Fibroblast of lung (primary cell): ENCODE measurements around the gene AKT2. TPM values are rescaled to one million over a fixed set of nuclear protein-coding genes. Genes with fewer than 3 reads are reported as not detected.

Experiments
- DNase-seq, 2 donors: peaks; one replicate each; pipeline versions ENCODE4 v3.0.0 to v3.0.0-alpha.2; 2010; ENCODE audit warnings: low read depth in 2 of 2
- H2AFZ ChIP-seq: 2 replicates; pipeline ENCODE4 v1.5.1; 2012; ENCODE audit warnings: low read length, control low read depth, inconsistent platforms
- H3K27ac ChIP-seq: 2 replicates; pipeline ENCODE4 v1.5.1; 2011; ENCODE audit warnings: low read length, control low read depth; ENCODE audit not compliant: insufficient read depth
- H3K27me3 ChIP-seq: 2 replicates; pipeline ENCODE4 v1.5.1; 2011; ENCODE audit warnings: mild to moderate bottlenecking, low read length; ENCODE audit not compliant: control insufficient read depth, insufficient read depth
- H3K36me3 ChIP-seq: 2 replicates; pipeline ENCODE4 v1.5.1; 2011; ENCODE audit warnings: low read length; ENCODE audit not compliant: control insufficient read depth, insufficient read depth
- H3K4me1 ChIP-seq: 2 replicates; pipeline ENCODE4 v1.5.1; 2011; ENCODE audit warnings: low read length; ENCODE audit not compliant: control insufficient read depth, insufficient read depth; ENCODE audit errors: extremely low read depth
- H3K4me2 ChIP-seq: 2 replicates; pipeline ENCODE4 v1.5.1; 2011; ENCODE audit warnings: low read length, control low read depth; ENCODE audit not compliant: insufficient read depth; ENCODE audit errors: extremely low read depth
- H3K4me3 ChIP-seq, 4 experiments: fragments of 200-600 bp in 1 of 4; sonication (generic) in 1 of 4; replicated peaks in 1 of 4; 2 replicates each; pipeline ENCODE4 v1.5.1; 2011 to 2016; ENCODE audit warnings: low read length in 4 of 4, low read depth in 3 of 4, mild to moderate bottlenecking in 3 of 4, control low read depth in 2 of 4, inconsistent platforms in 1 of 4, mixed read lengths in 1 of 4; ENCODE audit not compliant: insufficient read depth in 1 of 4; ENCODE audit errors: control extremely low read depth in 1 of 4
- H3K79me2 ChIP-seq: 2 replicates; pipeline ENCODE4 v1.5.1; 2012; ENCODE audit warnings: mild to moderate bottlenecking, low read length, inconsistent platforms; ENCODE audit not compliant: control insufficient read depth, insufficient read depth
- H3K9ac ChIP-seq: 2 replicates; pipeline ENCODE4 v1.5.1; 2011; ENCODE audit warnings: mild to moderate bottlenecking, low read length, control low read depth; ENCODE audit not compliant: insufficient read depth
- H3K9me3 ChIP-seq: 2 replicates; pipeline ENCODE4 v1.5.1; 2012; ENCODE audit warnings: low read depth, low read length; ENCODE audit not compliant: control insufficient read depth, insufficient read depth
- H4K20me1 ChIP-seq: 2 replicates; pipeline ENCODE4 v1.5.1; 2011; ENCODE audit warnings: low read length; ENCODE audit not compliant: control insufficient read depth, insufficient read depth; ENCODE audit errors: extremely low read depth
- CTCF ChIP-seq, 2 donors: IDR thresholded peaks in 1 of 2; conservative IDR thresholded peaks in 1 of 2; 1 replicate in 1 of 2; 2 replicates in 1 of 2; pipeline ENCODE4 v1.5.1; 2011 to 2012; ENCODE audit warnings: low read length in 2 of 2, control low read depth in 1 of 2, inconsistent platforms in 1 of 2, low read depth in 1 of 2, mild to moderate bottlenecking in 1 of 2
- EZH2 ChIP-seq: IDR thresholded peaks from 2 replicates; pipeline ENCODE4 v1.5.1; 2012; ENCODE audit warnings: low read length, control low read depth, mild to moderate bottlenecking; ENCODE audit errors: missing control alignments
- polyA plus RNA-seq, 2 donors: library from polyadenylated mRNA; depleted of rRNA in 1 of 2; stranded (reverse) in 1 of 2; unstranded in 1 of 2; fragments of >200 nt; gene quantifications; 2 replicates each; pipeline ENCODE4 v1.2.1, GENCODE V29; 2011 to 2012; ENCODE audit warnings: missing spikeins in 1 of 2
- total RNA-seq: library from RNA; depleted of rRNA; stranded (reverse); fragments of >200 nt; gene quantifications from 2 replicates; pipeline ENCODE4 v1.2.1, GENCODE V29; 2014

AKT2 gene
- total and polyA plus RNA-seq, 2 donors (not counting 1 experiment from before 2014, with no cell fraction given): 76.0 to 81.5 TPM

- no peaks in the 10 kb centered on the region for H3K4me1 ChIP-seq
- peaks cover 17% of the 10 kb centered on the region for H3K36me3 ChIP-seq
- no peak for DNase-seq
- no peak overlapping the region for H3K4me3 ChIP-seq
- H3K9ac ChIP-seq: no peak overlapping the region
- TF ChIP-seq CTCF (conservative IDR thresholded peaks at IDR 0.05 in 1 of 2, IDR thresholded peaks at IDR 0.05 in 1 of 2; ENCODE audit: low read depth in 1 of 2, low read length in 2 of 2) (no peak), EZH2 (no peak)
- H4K20me1 ChIP-seq: no peaks in the 10 kb centered on the region
- no peak overlapping the region for H3K27ac ChIP-seq
- no peak overlapping the region for H3K4me2 ChIP-seq
- no peaks in the 10 kb centered on the region for H3K9me3 ChIP-seq
- no peak overlapping the region for H2AFZ ChIP-seq
- H3K79me2 ChIP-seq: no peaks in the 10 kb centered on the region
- H3K27me3 ChIP-seq: no peaks in the 10 kb centered on the region
Observed at GRCh38 chr19:40331052-40331451, 45.9 kb upstream of the AKT2 start.

DNA sequence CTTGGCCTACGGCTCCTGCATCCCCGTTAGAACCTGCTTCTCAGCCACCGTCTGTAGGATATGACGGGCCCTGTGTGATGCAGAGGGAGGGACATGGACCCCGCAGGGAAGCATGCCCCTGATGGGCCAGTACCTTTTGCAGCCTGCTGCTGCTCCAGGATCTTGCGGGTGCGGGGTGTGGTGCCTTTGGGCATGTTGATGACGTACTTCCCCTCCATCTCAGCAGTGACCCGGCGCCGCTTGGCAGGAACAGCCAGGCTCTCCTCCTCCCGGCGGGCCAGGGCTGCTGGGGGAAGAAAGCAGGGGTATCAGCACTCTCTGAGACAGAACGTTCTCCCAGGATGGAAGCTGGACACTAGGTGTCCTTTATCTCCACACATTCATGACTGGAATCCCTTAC lies 41.1 kb upstream of the AKT2 start:
- Histone ChIP-seq H2AFZ (no peak overlapping the region), H3K36me3 (peaks cover 28% of the 10 kb centered on the region), H3K27ac (no peak overlapping the region)

GRCh38 chr19:40323705-40324104 lies 38.6 kb upstream of the AKT2 start:
- Histone ChIP-seq H3K9ac (no peak overlapping the region), H3K9me3 (no peaks in the 10 kb centered on the region), H3K4me3 (no peak overlapping the region), H3K27me3 (no peaks in the 10 kb centered on the region), H3K27ac (no peak overlapping the region), H3K36me3 (peaks cover 30% of the 10 kb centered on the region), H2AFZ (no peak overlapping the region), H3K4me2 (no peak overlapping the region), H3K4me1 (no peaks in the 10 kb centered on the region), H4K20me1 (no peaks in the 10 kb centered on the region), H3K79me2 (no peaks in the 10 kb centered on the region)
- DNase-seq: no peak
- TF ChIP-seq EZH2 (no peak), CTCF (conservative IDR thresholded peaks at IDR 0.05 in 1 of 2, IDR thresholded peaks at IDR 0.05 in 1 of 2; ENCODE audit: low read depth in 1 of 2, low read length in 2 of 2) (no peak)

More for the DNA sequence above, 41.1 kb upstream of the AKT2 start:
- Histone ChIP-seq H4K20me1 (no peaks in the 10 kb centered on the region), H3K9me3 (no peaks in the 10 kb centered on the region), H3K4me3 (no peak overlapping the region), H3K27me3 (no peaks in the 10 kb centered on the region), H3K79me2 (no peaks in the 10 kb centered on the region), H3K9ac (no peak overlapping the region), H3K4me2 (no peak overlapping the region), H3K4me1 (no peaks in the 10 kb centered on the region)
- TF ChIP-seq CTCF (conservative IDR thresholded peaks at IDR 0.05 in 1 of 2, IDR thresholded peaks at IDR 0.05 in 1 of 2; ENCODE audit: low read depth in 1 of 2, low read length in 2 of 2) (no peak), EZH2 (no peak)
- no peak for DNase-seq
